Activated CD4-positive, alpha-beta T cell treated with anti-CD3 and anti-CD28 coated beads, Interleukin-2, amount 50 U/mL, for 4 hours (primary cell): ENCODE measurements around the gene DHH.
"Not testable (repeated sequence)": the region's sequence is repeated elsewhere in the genome, so short reads cannot be mapped to it uniquely, and the experiment has no call there.

Experiments
- DNase-seq, 2 experiments: peaks; one replicate each; pipeline ENCODE4 v3.0.0-alpha.2; 2020

DHH gene

GRCh38 chr12:49094160-49094974 is at the start of gene DHH:
TSS of gene DHH (minus strand) at chr12:49094801. CDS start at chr12:49094512, 289 bp downstream.
- DNase-seq, result no peak

GRCh38 chr12:49144384-49144783 is 49.8 kb upstream of the DHH start:
- DNase-seq, result no peak

- no peak for DNase-seq
Measured at GRCh38 chr12:49138999-49139398, 44.4 kb upstream of the DHH start.

- DNase-seq, result no peak
Measured at GRCh38 chr12:49138587-49138986, 44.0 kb upstream of the DHH start.

GRCh38 chr12:49137476-49137875 is 42.9 kb upstream of the DHH start:
- DNase-seq, result no peak

- not testable (repeated sequence) for DNase-seq
Measured at GRCh38 chr12:49136997-49137396, 42.4 kb upstream of the DHH start.

GRCh38 chr12:49133590-49133989 is 39.0 kb upstream of the DHH start:
- no peak for DNase-seq

GRCh38 chr12:49133014-49133413 is 38.4 kb upstream of the DHH start:
- no peak for DNase-seq

- DNase-seq, result no peak
Measured at GRCh38 chr12:49131894-49132461, 37.4 kb upstream of the DHH start.

- peak; percentile 86 for DNase-seq
Measured at GRCh38 chr12:49131051-49131893, 36.7 kb upstream of the DHH start, which contains the start of gene TUBA1B. TSS of gene TUBA1B (minus strand) at chr12:49131395. CDS start at chr12:49131300, 95 bp downstream.

- peak; percentile 86 to 89 for DNase-seq
Measured at GRCh38 chr12:49130151-49131050, 35.8 kb upstream of the DHH start.

- no peak for DNase-seq
Measured at GRCh38 chr12:49129332-49130150, 34.9 kb upstream of the DHH start.

GRCh38 chr12:49127971-49128370 is 33.4 kb upstream of the DHH start:
- not testable (repeated sequence) for DNase-seq

- no peak for DNase-seq
Measured at GRCh38 chr12:49126852-49127763, 32.5 kb upstream of the DHH start.

- no peak for DNase-seq
Measured at GRCh38 chr12:49121047-49121696, 26.6 kb upstream of the DHH start.

GRCh38 chr12:49111206-49111605 is 16.6 kb upstream of the DHH start:
- DNase-seq, result no peak

- DNase-seq, result peak; percentile 96 to 97
Measured at GRCh38 chr12:49110464-49111155, 16.0 kb upstream of the DHH start, which contains the start of gene LMBR1L. TSS of gene LMBR1L (minus strand) at chr12:49110847. CDS start at chr12:49110555, 292 bp downstream.

GRCh38 chr12:49109641-49110463 is 15.3 kb upstream of the DHH start:
- no peak for DNase-seq
